Tibial nerve (tissue), 4 donors: ENCODE results near the gene CDK6. TPM values are rescaled to one million over a fixed set of nuclear protein-coding genes. Genes with fewer than 3 reads are reported as not detected.

Experiments
- DNase-seq, 2 donors: peaks; one replicate each; pipeline ENCODE4 v3.0.0-alpha.2; 2019; ENCODE audit warnings: low spot score in 2 of 2
- H3K27ac ChIP-seq, 4 donors: fragments of 200-600 bp; sonication (generic) in 3 of 4; one replicate each; pipeline ENCODE4 v1.5.1; 2017 to 2019; ENCODE audit warnings: mild to moderate bottlenecking in 1 of 4
- H3K27me3 ChIP-seq, 2 donors: fragments of 200-600 bp; sonication (generic) in 1 of 2; one replicate each; pipeline versions ENCODE4 v1.5.1 to v1.6.0; 2017 to 2019
- H3K36me3 ChIP-seq, 3 donors: fragments of 200-600 bp; sonication (generic); one replicate each; pipeline ENCODE4 v1.5.1; 2018 to 2019
- H3K4me1 ChIP-seq, 4 donors: fragments of 200-600 bp; sonication (generic) in 3 of 4; one replicate each; pipeline ENCODE4 v1.5.1; 2017 to 2019
- H3K4me3 ChIP-seq, 4 donors: fragments of 200-600 bp; sonication (generic) in 3 of 4; one replicate each; pipeline ENCODE4 v1.5.1; 2017 to 2019; ENCODE audit warnings: mild to moderate bottlenecking in 1 of 4, moderate library complexity in 1 of 4
- H3K9me3 ChIP-seq, 4 donors: fragments of 200-600 bp; sonication (generic) in 3 of 4; one replicate each; pipeline ENCODE4 v1.5.1; 2017 to 2019
- CTCF ChIP-seq, 5 experiments: fragments of 200-600 bp in 3 of 5; fragments of 450-650 bp in 2 of 5; sonication (generic) in 3 of 5; IDR thresholded peaks; one replicate each; pipeline ENCODE4 v1.5.1; 2016 to 2019; ENCODE audit warnings: antibody characterized with exemption in 5 of 5, mild to moderate bottlenecking in 3 of 5, moderate library complexity in 2 of 5
- EP300 ChIP-seq, 2 donors: sonication (generic); formaldehyde crosslinking; IDR thresholded peaks; one replicate each; pipeline ENCODE4 v1.6.1; 2017; ENCODE audit warnings: antibody characterized with exemption in 2 of 2, mild to moderate bottlenecking in 1 of 2
- POLR2A ChIP-seq, 2 donors: fragments of 450-650 bp; IDR thresholded peaks; one replicate each; pipeline ENCODE4 v1.6.1; 2017; ENCODE audit warnings: antibody characterized with exemption in 2 of 2, mild to moderate bottlenecking in 2 of 2, moderate library complexity in 2 of 2
- WGBS, 2 donors: methylation state at CpG; one replicate each; pipeline ENCODE4 v1.1.5; 2018; 5-methylcytosine and 5-hydroxymethylcytosine counted together
- total RNA-seq, 4 donors: library from RNA; depleted of rRNA; stranded (reverse); fragments of >200 nt; gene quantifications; one replicate each; pipeline ENCODE4 v1.1.0, GENCODE V29; 2016

CDK6 gene
- total RNA-seq, 4 donors from 2014 or later = 14.4 to 45.4 (median 26.6) TPM

GRCh38 chr7:92613214-92613613 is 223.2 kb downstream of the CDK6 start:
- Histone ChIP-seq H3K27me3 (no peaks in the 10 kb centered on the region), H3K36me3 (peaks cover 0 to 41% (median 0%) of the 10 kb centered on the region in 3 donors), H3K4me1 (peaks cover 0 to 6% (median 3%) of the 10 kb centered on the region in 4 donors), H3K9me3 (no peaks in the 10 kb centered on the region), H3K27ac (peak overlapping the region in 1 of 4 donors; percentile 10), H3K4me3 (no peak overlapping the region)
- DNase-seq = no peak
- no peak for TF ChIP-seq POLR2A (IDR thresholded peaks at IDR 0.05)
- TF ChIP-seq CTCF (IDR thresholded peaks at IDR 0.05) = no peak
- no peak for TF ChIP-seq EP300 (IDR thresholded peaks at IDR 0.05)

- H3K36me3 ChIP-seq = peaks cover 0 to 35% (median 0%) of the 10 kb centered on the region in 3 donors
- no peak for TF ChIP-seq POLR2A (IDR thresholded peaks at IDR 0.05)
- TF ChIP-seq EP300 (IDR thresholded peaks at IDR 0.05) = no peak
- TF ChIP-seq CTCF (IDR thresholded peaks at IDR 0.05) = no peak
- peak overlapping the region in 1 of 4 donors; percentile 10 for H3K27ac ChIP-seq
- WGBS, 2 donors = 26 to 50% methylated on average over 2 of the region's 2 CpGs
- H3K27me3 ChIP-seq = no peaks in the 10 kb centered on the region
- peaks cover 0 to 6% (median 3%) of the 10 kb centered on the region in 4 donors for H3K4me1 ChIP-seq
- no peak for DNase-seq
- no peaks in the 10 kb centered on the region for H3K9me3 ChIP-seq
- no peak overlapping the region for H3K4me3 ChIP-seq
These were observed 223.9 kb downstream of the CDK6 start for GRCh38 chr7:92612501-92612900.

- Histone ChIP-seq H3K27ac (no peak overlapping the region), H3K9me3 (no peaks in the 10 kb centered on the region), H3K4me3 (no peak overlapping the region), H3K27me3 (no peaks in the 10 kb centered on the region), H3K36me3 (peaks cover 0 to 29% (median 0%) of the 10 kb centered on the region in 3 donors), H3K4me1 (peaks cover 0 to 6% (median 3%) of the 10 kb centered on the region in 4 donors)
- no peak for DNase-seq
- no peak for TF ChIP-seq POLR2A (IDR thresholded peaks at IDR 0.05)
- no peak for TF ChIP-seq EP300 (IDR thresholded peaks at IDR 0.05)
- TF ChIP-seq CTCF (IDR thresholded peaks at IDR 0.05) = no peak
These were observed 224.6 kb downstream of the CDK6 start for GRCh38 chr7:92611735-92612134.

GRCh38 chr7:92609921-92610518 is 226.4 kb downstream of the CDK6 start:
- Histone ChIP-seq H3K4me1 (peaks cover 0 to 6% (median 3%) of the 10 kb centered on the region in 4 donors), H3K9me3 (no peaks in the 10 kb centered on the region), H3K27me3 (no peaks in the 10 kb centered on the region), H3K27ac (no peak overlapping the region), H3K36me3 (peaks cover 0 to 12% (median 0%) of the 10 kb centered on the region in 3 donors), H3K4me3 (no peak overlapping the region)
- WGBS, 2 donors = 39 to 43% methylated on average over 5 of the region's 5 CpGs
- no peak for DNase-seq
- TF ChIP-seq EP300 (IDR thresholded peaks at IDR 0.05) = no peak
- peak in 4 of 5 experiments; percentile 8 to 27 (median 16) for TF ChIP-seq CTCF (IDR thresholded peaks at IDR 0.05)
- no peak for TF ChIP-seq POLR2A (IDR thresholded peaks at IDR 0.05)

GRCh38 chr7:92608380-92609322 is 227.7 kb downstream of the CDK6 start:
- TF ChIP-seq EP300 (IDR thresholded peaks at IDR 0.05) = no peak
- TF ChIP-seq CTCF (IDR thresholded peaks at IDR 0.05) = no peak
- TF ChIP-seq POLR2A (IDR thresholded peaks at IDR 0.05) = no peak
- DNase-seq = no peak
- WGBS, 2 donors = 41 to 60% methylated on average over 24 to 27 of the region's 27 CpGs
- Histone ChIP-seq H3K4me3 (peak overlapping the region in 1 of 4 donors; percentile 20), H3K27ac (no peak overlapping the region), H3K4me1 (peaks cover 0 to 6% (median 3%) of the 10 kb centered on the region in 4 donors), H3K9me3 (no peaks in the 10 kb centered on the region), H3K36me3 (peaks cover 0 to 3% (median 0%) of the 10 kb centered on the region in 3 donors), H3K27me3 (no peaks in the 10 kb centered on the region)
